ENCODE measurements around the gene CHID1.

DNA sequence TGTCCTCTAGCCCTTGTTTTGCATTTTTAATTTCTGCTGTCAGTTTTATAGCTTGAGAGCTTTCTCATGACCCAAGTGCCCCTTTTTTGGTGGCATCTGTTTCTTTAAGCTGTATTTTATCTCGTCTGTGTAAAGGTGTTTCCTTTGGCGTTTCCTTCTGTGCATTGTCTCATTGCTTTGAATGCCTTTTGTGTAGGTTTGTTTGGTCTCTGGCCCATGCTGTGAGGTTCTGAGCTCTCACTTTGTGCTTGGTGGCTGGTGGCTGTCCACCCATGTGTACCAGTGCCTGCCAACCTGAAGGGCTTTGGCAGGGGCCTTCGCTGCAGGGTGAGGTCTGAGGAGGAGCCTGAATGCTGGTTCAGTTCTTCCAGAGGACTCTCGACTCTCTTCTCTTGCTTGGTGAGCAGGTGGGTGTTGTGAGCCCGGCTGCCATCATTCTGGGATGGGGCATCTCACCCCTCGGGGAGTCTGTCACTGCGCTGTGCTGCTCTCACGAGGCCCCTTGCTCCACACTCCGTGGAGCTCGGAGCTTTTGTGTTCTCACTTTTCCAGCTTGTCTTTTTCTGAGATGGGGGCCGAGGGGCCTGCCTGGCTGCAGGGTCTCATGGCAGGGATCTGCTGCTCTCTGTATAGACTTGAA lies 30.0 kb upstream of the CHID1 start:
- TF ChIP-seq CTCF (IDR thresholded peaks at IDR 0.05), result no peak
- no peak for TF ChIP-seq EZH2 (IDR thresholded peaks at IDR 0.05)
